Measurements from ENCODE around the gene ASF1A. TPM values are rescaled to one million over a fixed set of nuclear protein-coding genes. Genes with fewer than 3 reads are reported as not detected.
A peak's percentile ranks its signal among the peaks of the same experiment; 100 is the strongest.

ASF1A gene
- total and polyA plus RNA-seq, 8 donors = 4.5 to 13.9 (median 8.4) TPM

DNA sequence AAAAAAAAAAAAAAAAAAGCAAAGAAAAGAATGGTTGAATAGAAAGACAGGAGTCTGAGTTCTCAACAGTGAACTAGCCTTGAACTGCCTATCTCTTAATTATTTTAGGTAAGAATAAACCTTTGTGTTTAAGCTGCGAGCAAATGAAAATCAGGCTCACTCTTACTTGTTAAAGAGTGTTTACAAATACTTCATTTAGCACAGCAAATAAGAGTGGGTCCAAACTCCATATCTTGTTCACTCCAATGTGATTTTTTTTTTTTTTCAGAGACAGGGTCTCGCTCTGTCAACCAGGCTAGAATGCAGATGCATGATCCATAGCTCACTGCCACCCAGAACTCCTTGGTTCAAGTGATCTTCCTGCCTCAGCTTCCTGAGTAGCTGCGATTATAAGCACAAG is 29.1 kb downstream of the ASF1A start:
- no peak overlapping the region for H3K4me3 ChIP-seq
- H3K27me3 ChIP-seq = no peaks in the 10 kb centered on the region
- intact Hi-C loops (cut with DNase I) = no loop called here
- no peaks in the 10 kb centered on the region for H3K9me3 ChIP-seq
- H3K27ac ChIP-seq = no peak overlapping the region
- H3K36me3 ChIP-seq = peaks cover 0 to 15% (median 10%) of the 10 kb centered on the region in 3 donors
- ATAC-seq (no peak), FAIRE-seq (no peak), DNase-seq (no peak)
- TF ChIP-seq, protein P1, sequence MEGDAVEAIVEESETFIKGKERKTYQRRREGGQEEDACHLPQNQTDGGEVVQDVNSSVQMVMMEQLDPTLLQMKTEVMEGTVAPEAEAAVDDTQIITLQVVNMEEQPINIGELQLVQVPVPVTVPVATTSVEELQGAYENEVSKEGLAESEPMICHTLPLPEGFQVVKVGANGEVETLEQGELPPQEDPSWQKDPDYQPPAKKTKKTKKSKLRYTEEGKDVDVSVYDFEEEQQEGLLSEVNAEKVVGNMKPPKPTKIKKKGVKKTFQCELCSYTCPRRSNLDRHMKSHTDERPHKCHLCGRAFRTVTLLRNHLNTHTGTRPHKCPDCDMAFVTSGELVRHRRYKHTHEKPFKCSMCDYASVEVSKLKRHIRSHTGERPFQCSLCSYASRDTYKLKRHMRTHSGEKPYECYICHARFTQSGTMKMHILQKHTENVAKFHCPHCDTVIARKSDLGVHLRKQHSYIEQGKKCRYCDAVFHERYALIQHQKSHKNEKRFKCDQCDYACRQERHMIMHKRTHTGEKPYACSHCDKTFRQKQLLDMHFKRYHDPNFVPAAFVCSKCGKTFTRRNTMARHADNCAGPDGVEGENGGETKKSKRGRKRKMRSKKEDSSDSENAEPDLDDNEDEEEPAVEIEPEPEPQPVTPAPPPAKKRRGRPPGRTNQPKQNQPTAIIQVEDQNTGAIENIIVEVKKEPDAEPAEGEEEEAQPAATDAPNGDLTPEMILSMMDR (IDR thresholded peaks at IDR 0.05) = no peak
- WGBS, 2 donors = 75 to 79% methylated on average over 3 of the region's 3 CpGs
- no peaks in the 10 kb centered on the region for H3K4me1 ChIP-seq

DNA sequence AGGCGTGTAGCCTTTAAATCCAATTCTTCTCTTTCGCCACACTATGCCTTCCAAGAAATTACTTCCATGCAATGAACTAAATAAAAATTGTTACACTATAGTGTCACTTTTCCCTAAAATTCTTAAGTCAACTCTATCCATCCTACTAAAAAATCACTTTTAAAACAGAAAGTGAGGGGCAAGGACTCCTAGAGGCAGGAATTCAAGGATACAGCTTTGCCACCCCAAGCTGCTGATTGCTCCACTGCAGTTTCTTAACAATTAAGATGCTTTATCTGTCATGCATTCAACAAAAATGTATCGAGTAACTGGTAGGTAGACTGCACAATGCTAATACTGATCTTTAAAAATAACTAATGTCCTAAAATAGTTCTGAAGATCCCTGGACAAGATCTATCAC is 36.7 kb downstream of the ASF1A start:
- H3K36me3 ChIP-seq = peaks cover 0 to 6% (median 5%) of the 10 kb centered on the region in 3 donors
- H3K4me3 ChIP-seq = no peak overlapping the region
- intact Hi-C loops (cut with DNase I) = no loop called here
- H3K9me3 ChIP-seq = no peaks in the 10 kb centered on the region
- no peak for FAIRE-seq
- DNase-seq = no peak
- WGBS, 2 donors = 94% methylated on average over 3 of the region's 3 CpGs
- no peak overlapping the region for H3K27ac ChIP-seq
- H3K27me3 ChIP-seq = no peaks in the 10 kb centered on the region
- ATAC-seq = no peak
- TF ChIP-seq, protein P1 (IDR thresholded peaks at IDR 0.05) = no peak
- peaks cover 0 to 22% (median 4%) of the 10 kb centered on the region in 3 donors for H3K4me1 ChIP-seq

DNA sequence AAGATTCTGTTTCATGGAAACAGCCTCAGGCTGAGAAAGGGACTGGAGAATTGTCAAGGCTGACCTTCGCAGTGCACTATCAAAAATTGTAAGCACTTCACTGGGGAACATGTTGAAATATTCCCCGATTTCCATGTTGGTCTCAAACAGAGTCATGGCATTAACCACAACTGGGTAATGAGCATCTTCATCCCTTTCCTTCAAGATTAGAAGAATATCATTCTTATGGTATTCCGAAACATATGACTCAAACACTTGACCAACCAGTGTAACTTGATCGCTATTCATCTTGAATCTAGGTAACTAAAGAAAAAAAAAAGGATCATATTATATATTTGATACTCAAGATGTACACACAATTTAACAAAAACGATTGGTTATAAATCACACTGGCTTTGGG is 37.5 kb downstream of the ASF1A start:
- no peak for FAIRE-seq
- no peak for ATAC-seq
- WGBS, 2 donors = 82 to 90% methylated on average over 5 of the region's 5 CpGs
- DNase-seq = no peak
- no peak overlapping the region for H3K27ac ChIP-seq
- H3K36me3 ChIP-seq = peaks cover 0 to 6% (median 5%) of the 10 kb centered on the region in 3 donors
- H3K4me3 ChIP-seq = no peak overlapping the region
- H3K27me3 ChIP-seq = no peaks in the 10 kb centered on the region
- TF ChIP-seq, protein P1 (IDR thresholded peaks at IDR 0.05) = no peak
- no peaks in the 10 kb centered on the region for H3K9me3 ChIP-seq
- intact Hi-C loops (cut with DNase I) = no loop called here
- peaks cover 0 to 27% (median 4%) of the 10 kb centered on the region in 3 donors for H3K4me1 ChIP-seq

DNA sequence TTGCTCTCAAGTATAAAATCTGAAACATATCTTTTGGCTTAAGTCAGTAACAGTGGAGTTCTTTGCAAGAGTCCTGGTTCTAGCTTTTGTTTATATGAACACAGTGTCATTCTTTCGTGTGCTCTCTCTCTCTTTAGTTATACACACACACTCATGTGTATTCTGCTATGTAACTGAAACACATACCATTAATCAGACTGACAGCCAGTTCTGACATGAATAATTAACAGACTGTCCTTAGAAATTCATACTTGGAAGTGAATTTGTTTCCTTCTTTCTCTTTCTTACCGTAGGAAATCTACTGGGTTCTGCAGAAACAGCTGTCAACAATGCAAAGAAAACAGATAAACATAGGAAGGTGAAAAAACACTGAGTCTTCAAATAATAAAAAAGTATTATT is 38.5 kb downstream of the ASF1A start:
- peaks cover 0 to 27% (median 4%) of the 10 kb centered on the region in 3 donors for H3K4me1 ChIP-seq
- DNase-seq (no peak), FAIRE-seq (no peak), ATAC-seq (no peak)
- intact Hi-C loops (cut with DNase I) = no loop called here
- H3K27ac ChIP-seq = peak overlapping the region in 1 of 4 donors; percentile 10
- TF ChIP-seq, protein P1 (IDR thresholded peaks at IDR 0.05) = no peak
- no peak overlapping the region for H3K4me3 ChIP-seq
- H3K36me3 ChIP-seq = peaks cover 0 to 6% (median 5%) of the 10 kb centered on the region in 3 donors
- H3K9me3 ChIP-seq = no peaks in the 10 kb centered on the region
- no peaks in the 10 kb centered on the region for H3K27me3 ChIP-seq
- WGBS, 2 donors = 8 to 15% methylated on average over 2 of the region's 2 CpGs

DNA sequence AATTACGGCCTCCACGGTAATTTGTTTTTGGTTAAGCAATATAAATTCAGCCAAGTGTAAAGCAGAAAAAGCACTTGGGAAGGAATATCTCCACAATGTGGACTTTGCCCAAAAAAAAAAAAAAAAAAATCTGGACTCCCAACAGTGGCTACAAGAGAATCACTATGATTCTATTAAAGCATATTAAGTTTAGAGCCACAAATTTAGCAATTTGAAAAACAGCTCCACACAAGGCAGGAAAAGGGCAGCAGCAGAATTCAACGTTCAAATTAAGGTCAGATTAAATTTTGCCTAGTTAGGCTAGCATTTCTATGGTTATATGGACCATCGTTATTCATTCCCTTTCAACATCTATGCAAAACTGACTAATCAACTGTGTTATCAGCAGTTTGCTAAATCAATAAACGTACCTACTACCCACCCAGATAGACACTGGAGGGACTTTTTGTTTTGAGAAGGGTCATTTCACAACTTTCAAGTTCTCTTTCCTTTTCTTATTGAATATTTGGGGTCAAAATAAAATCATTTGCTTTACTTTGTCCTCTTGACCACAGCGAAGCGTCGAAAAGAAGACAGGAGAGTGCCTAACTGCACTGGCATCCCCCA is 40.0 kb downstream of the ASF1A start:
- Histone ChIP-seq H3K36me3 (peaks cover 0 to 6% (median 5%) of the 10 kb centered on the region in 3 donors), H3K27me3 (no peaks in the 10 kb centered on the region), H3K4me3 (peak overlapping the region; percentile 55 to 73 (median 63)), H3K4me1 (peaks cover 0 to 27% (median 4%) of the 10 kb centered on the region in 3 donors), H3K27ac (peak overlapping the region; percentile 85 to 95 (median 91)), H3K9me3 (no peaks in the 10 kb centered on the region)
- intact Hi-C loops (cut with DNase I) = no loop called here
- DNase-seq (no peak), FAIRE-seq (no peak), ATAC-seq (no peak)
- TF ChIP-seq, protein P1 (IDR thresholded peaks at IDR 0.05) = no peak
- WGBS, 2 donors = 4 to 5% methylated on average over 8 of the region's 8 CpGs
